ENCODE measurements around the gene PPM1G. TPM values are rescaled to one million over a fixed set of nuclear protein-coding genes. Genes with fewer than 3 reads are reported as not detected.
"Not testable (repeated sequence)": the region's sequence is repeated elsewhere in the genome, so short reads cannot be mapped to it uniquely, and the experiment has no call there.

PPM1G gene
- total and polyA plus RNA-seq, 10 donors = 36.0 to 59.3 (median 48.4) TPM

DNA sequence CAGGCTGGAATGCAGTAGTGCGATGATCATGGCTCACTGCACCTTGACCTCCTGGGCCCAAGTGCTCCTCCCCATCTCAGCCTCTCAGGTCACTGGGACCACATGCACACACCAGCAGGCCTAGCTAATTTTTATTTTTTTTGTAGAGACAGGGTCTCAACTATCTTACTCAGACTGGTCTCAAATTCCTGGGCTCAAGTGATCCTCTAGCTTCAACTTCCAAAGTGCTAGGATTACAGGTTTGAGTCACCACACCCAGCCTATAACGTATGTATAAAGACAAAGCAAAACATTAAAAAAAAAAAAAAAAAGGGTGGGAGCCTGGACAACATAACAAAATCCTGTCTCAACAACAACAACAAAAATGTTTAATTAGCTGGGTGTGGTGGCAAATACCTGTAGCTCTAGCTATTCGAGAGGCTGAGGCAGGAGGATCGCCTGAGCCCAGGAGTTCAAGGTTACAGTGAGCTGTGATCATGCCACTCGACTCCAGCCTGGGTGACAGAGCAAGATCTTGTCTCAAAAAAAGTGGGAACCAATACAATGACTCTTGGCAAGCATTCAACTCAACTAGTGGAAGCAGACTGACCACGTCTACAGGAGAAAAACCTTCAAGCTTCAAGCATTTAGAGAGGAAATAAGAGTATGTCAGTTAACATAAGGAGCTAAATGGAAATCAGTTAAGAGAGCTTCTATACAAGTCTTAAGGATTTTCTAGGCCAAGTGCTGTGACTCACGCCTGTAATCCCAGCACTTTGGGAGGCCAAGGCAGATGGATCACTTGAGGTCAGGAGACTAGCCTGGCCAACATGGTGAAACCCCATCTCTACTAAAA, 55.4 kb downstream of the PPM1G start:
- intact Hi-C loops (cut with DNase I; ENCODE audit: low total_unique reads) = no loop called here
- Histone ChIP-seq H3K27ac (no peak overlapping the region), H3K4me3 (no peak overlapping the region), H3K36me3 (peaks cover 0 to 24% (median 4%) of the 10 kb centered on the region in 6 donors), H3K27me3 (replicated peaks in 1 of 7) (no peaks in the 10 kb centered on the region), H3K9me3 (no peaks in the 10 kb centered on the region), H3K4me1 (peaks cover 27 to 86% (median 59%) of the 10 kb centered on the region in 6 donors)
- no peak for TF ChIP-seq POLR2A (IDR thresholded peaks at IDR 0.05)
- no peak for TF ChIP-seq POLR2AphosphoS5 (IDR thresholded peaks at IDR 0.05)
- TF ChIP-seq, protein P1, sequence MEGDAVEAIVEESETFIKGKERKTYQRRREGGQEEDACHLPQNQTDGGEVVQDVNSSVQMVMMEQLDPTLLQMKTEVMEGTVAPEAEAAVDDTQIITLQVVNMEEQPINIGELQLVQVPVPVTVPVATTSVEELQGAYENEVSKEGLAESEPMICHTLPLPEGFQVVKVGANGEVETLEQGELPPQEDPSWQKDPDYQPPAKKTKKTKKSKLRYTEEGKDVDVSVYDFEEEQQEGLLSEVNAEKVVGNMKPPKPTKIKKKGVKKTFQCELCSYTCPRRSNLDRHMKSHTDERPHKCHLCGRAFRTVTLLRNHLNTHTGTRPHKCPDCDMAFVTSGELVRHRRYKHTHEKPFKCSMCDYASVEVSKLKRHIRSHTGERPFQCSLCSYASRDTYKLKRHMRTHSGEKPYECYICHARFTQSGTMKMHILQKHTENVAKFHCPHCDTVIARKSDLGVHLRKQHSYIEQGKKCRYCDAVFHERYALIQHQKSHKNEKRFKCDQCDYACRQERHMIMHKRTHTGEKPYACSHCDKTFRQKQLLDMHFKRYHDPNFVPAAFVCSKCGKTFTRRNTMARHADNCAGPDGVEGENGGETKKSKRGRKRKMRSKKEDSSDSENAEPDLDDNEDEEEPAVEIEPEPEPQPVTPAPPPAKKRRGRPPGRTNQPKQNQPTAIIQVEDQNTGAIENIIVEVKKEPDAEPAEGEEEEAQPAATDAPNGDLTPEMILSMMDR (IDR thresholded peaks at IDR 0.05 in 8 of 11, conservative IDR thresholded peaks at IDR 0.05 in 3 of 11) = no peak
- DNase-seq = no peak
- WGBS, 5 donors = 71 to 81% (median 77%) methylated on average over 7 of the region's 7 CpGs

DNA sequence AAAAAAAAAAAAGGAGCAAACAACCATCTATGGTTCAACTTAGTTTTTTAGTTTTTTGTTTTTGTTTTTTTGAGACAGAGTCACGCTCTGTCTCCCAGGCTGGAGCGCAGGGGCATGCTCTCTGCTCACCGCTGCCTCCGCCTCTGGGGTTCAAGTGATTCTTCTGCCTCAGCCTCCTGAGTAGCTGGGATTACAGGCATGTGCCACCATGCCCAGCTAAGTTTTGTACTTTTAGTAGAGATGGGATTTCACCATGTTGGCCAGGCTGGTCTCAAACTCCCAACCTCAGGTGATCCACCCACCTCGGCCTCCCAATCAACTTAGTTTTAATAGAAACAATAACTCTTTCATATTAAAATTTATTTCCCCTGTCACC, 56.0 kb downstream of the PPM1G start:
- H3K27me3 ChIP-seq (replicated peaks in 1 of 7); intact Hi-C loops (cut with DNase I; ENCODE audit: low total_unique reads); H3K9me3 ChIP-seq; H3K4me3 ChIP-seq; DNase-seq; H3K27ac ChIP-seq: not testable (repeated sequence)
- H3K36me3 ChIP-seq = peaks cover 0 to 27% (median 4%) of the 10 kb centered on the region in 6 donors
- peaks cover 27 to 87% (median 57%) of the 10 kb centered on the region in 6 donors for H3K4me1 ChIP-seq
- 96 to 99% (median 99%) methylated on average over 5 of the region's 5 CpGs for WGBS, 5 donors

DNA sequence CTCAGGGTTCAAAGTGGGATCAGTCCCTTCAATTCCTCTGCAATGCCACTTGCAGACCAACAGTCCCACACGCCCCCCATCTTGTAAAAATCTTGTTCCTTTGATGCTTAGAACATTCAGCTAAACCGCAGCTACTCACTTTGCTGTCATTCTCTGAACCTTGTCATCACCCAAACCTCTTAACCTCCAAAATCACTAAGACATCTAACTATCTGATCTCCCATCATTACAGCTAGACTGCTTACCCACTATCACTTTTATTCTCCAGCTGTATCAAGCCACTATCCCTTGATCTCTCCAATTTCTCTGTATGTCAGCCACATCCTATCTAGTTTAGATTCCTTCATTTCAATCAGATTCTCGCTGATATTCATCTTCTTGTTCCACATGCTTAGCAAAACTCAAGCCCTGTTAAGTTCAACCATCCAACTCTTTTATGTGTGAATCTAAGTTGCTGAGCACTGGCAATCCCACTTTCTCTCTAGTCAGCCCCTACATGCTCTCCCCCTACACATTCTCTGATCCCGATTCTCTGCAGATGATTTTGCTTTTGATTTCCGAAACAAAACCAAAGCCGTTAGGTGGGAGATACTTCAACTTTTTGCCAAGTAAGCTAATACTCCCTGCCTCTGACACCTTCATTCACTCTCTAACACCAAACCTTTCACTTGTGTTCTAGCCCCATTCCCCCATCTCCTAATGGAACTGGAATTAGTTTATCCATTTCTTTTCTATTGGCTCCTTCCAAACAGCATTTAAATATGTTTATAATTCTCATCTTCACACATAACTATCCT, 57.4 kb downstream of the PPM1G start:
- Histone ChIP-seq H3K27ac (no peak overlapping the region), H3K4me1 (peaks cover 20 to 84% (median 44%) of the 10 kb centered on the region in 6 donors), H3K4me3 (no peak overlapping the region), H3K27me3 (replicated peaks in 1 of 7) (no peaks in the 10 kb centered on the region), H3K9me3 (no peaks in the 10 kb centered on the region), H3K36me3 (peaks cover 0 to 35% (median 4%) of the 10 kb centered on the region in 6 donors)
- no peak for DNase-seq
- TF ChIP-seq, protein P1 (IDR thresholded peaks at IDR 0.05 in 8 of 11, conservative IDR thresholded peaks at IDR 0.05 in 3 of 11) = no peak
- TF ChIP-seq POLR2AphosphoS5 (IDR thresholded peaks at IDR 0.05) (no peak), POLR2A (IDR thresholded peaks at IDR 0.05) (no peak)
- intact Hi-C loops (cut with DNase I; ENCODE audit: low total_unique reads) = no loop called here
- WGBS, 5 donors = 78 to 84% (median 80%) methylated on average over 6 of the region's 6 CpGs

DNA sequence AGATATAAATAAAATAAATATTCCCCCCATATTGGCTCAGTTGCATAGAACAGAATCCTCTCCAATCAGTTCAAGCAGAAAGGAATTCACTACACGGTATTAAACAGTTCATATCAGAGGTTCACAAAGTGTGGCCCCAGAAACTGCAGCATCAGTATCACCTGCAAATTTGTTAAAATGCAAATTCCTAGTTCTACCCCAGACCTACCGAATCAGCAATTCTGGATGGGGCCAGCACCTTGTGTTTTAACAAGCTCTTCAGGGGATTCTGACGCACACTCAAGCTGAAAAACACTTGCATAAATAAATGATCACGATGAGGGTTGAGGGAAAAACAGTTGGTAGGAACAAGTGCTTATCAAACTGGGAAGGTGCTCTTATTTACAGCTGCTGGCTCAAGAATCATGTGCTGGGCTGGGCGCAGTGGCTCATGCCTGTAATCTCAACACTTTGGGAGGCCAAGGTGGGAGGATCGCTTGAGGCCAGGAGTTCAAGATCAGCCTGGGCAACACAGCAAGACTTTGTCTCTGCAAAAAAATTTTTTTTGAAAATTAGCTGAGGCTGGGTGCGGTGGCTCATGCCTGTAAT, 59.2 kb downstream of the PPM1G start:
- 80 to 94% (median 84%) methylated on average over 7 of the region's 7 CpGs for whole genome bisulfite sequencing, 5 donors
- H3K36me3 ChIP-seq = peaks cover 0 to 39% (median 4%) of the 10 kb centered on the region in 6 donors
- intact Hi-C loops (cut with DNase I; ENCODE audit: low total_unique reads) = no loop called here

More for the DNA sequence above, 59.2 kb downstream of the PPM1G start:
- no peak for TF ChIP-seq POLR2AphosphoS5 (IDR thresholded peaks at IDR 0.05)
- TF ChIP-seq, protein P1 (IDR thresholded peaks at IDR 0.05 in 8 of 11, conservative IDR thresholded peaks at IDR 0.05 in 3 of 11) = no peak
- no peak for TF ChIP-seq POLR2A (IDR thresholded peaks at IDR 0.05)
- no peak for DNase-seq
- Histone ChIP-seq H3K27ac (no peak overlapping the region), H3K4me3 (no peak overlapping the region), H3K9me3 (no peaks in the 10 kb centered on the region), H3K4me1 (peaks cover 13 to 77% (median 34%) of the 10 kb centered on the region in 6 donors), H3K27me3 (replicated peaks in 1 of 7) (no peaks in the 10 kb centered on the region)
